Ishikawa (cell line): ENCODE data around the gene COL23A1.

Experiments
- CEBPB ChIP-seq: IDR thresholded peaks from 2 replicates; pipeline ENCODE4 v1.6.1; 2012
- CREB1 ChIP-seq: IDR thresholded peaks from 2 replicates; pipeline ENCODE4 v1.6.1; 2012; ENCODE audit warnings: low read depth
- EGR1 ChIP-seq: IDR thresholded peaks from 2 replicates; pipeline ENCODE4 v1.6.1; 2012
- EP300 ChIP-seq: IDR thresholded peaks from 2 replicates; pipeline ENCODE4 v1.6.1; 2012; ENCODE audit warnings: borderline replicate concordance
- FOXM1 ChIP-seq: IDR thresholded peaks from 2 replicates; pipeline ENCODE4 v1.6.1; 2012; ENCODE audit warnings: low read depth, borderline replicate concordance
- MAX ChIP-seq: IDR thresholded peaks from 2 replicates; pipeline ENCODE4 v1.6.1; 2012
- NFIC ChIP-seq: IDR thresholded peaks from 2 replicates; pipeline ENCODE4 v1.6.1; 2012
- RAD21 ChIP-seq: IDR thresholded peaks from 2 replicates; pipeline ENCODE4 v1.6.1; 2012; ENCODE audit warnings: low read depth
- REST ChIP-seq: IDR thresholded peaks from 2 replicates; pipeline ENCODE4 v1.6.1; 2012; ENCODE audit warnings: low read depth, mild to moderate bottlenecking
- TAF1 ChIP-seq: IDR thresholded peaks from 2 replicates; pipeline ENCODE4 v1.6.1; 2012; ENCODE audit warnings: low read depth, mild to moderate bottlenecking
- TCF12 ChIP-seq: IDR thresholded peaks from 2 replicates; pipeline ENCODE4 v1.6.1; 2012; ENCODE audit warnings: low read depth
- TEAD4 ChIP-seq: IDR thresholded peaks from 2 replicates; pipeline ENCODE4 v1.6.1; 2012
- USF1 ChIP-seq: IDR thresholded peaks from 2 replicates; pipeline ENCODE4 v1.6.1; 2012
- YY1 ChIP-seq: IDR thresholded peaks from 2 replicates; pipeline ENCODE4 v1.6.1; 2012; ENCODE audit warnings: low read depth
- ZBTB7A ChIP-seq: IDR thresholded peaks from 2 replicates; pipeline ENCODE4 v1.6.1; 2012; ENCODE audit warnings: low read depth

The COL23A1 gene

GRCh38 chr5:178563621-178564020 lies 26.6 kb downstream of the COL23A1 start:
- TF ChIP-seq CEBPB: no peak
- TF ChIP-seq NFIC: no peak
- TF ChIP-seq TAF1: no peak
- TF ChIP-seq REST: no peak
- no peak for TF ChIP-seq TCF12
- no peak for TF ChIP-seq TEAD4
- no peak for TF ChIP-seq YY1

- no peak for TF ChIP-seq TCF12
- TF ChIP-seq RAD21: no peak
- TF ChIP-seq YY1: no peak
- TF ChIP-seq CEBPB: no peak
- TF ChIP-seq TAF1: no peak
- no peak for TF ChIP-seq EP300
- TF ChIP-seq NFIC: no peak
- TF ChIP-seq FOXM1: no peak
- no peak for TF ChIP-seq ZBTB7A
- no peak for TF ChIP-seq MAX
- TF ChIP-seq TEAD4: no peak
- TF ChIP-seq CREB1: no peak
- TF ChIP-seq USF1: no peak
- TF ChIP-seq EGR1: no peak
- TF ChIP-seq REST: no peak
Observed at GRCh38 chr5:178561746-178562264, 28.4 kb downstream of the COL23A1 start.

GRCh38 chr5:178560911-178561310 lies 29.3 kb downstream of the COL23A1 start:
- TF ChIP-seq CEBPB (no peak), ZBTB7A (no peak), CREB1 (no peak), EP300 (no peak), NFIC (no peak), TCF12 (no peak), REST (no peak)

- TF ChIP-seq RAD21 (no peak), EGR1 (no peak), EP300 (no peak), ZBTB7A (no peak), TEAD4 (no peak), NFIC (no peak), TCF12 (no peak), CEBPB (no peak), USF1 (no peak), FOXM1 (no peak), YY1 (no peak), MAX (no peak), REST (no peak), TAF1 (no peak)
Observed at GRCh38 chr5:178557416-178557815, 32.8 kb downstream of the COL23A1 start.
